Measurements from ENCODE around the gene ABL2.
A peak's percentile ranks its signal among the peaks of the same experiment; 100 is the strongest.
"Not testable (repeated sequence)": the region's sequence is repeated elsewhere in the genome, so short reads cannot be mapped to it uniquely, and the experiment has no call there.

Gene ABL2

GRCh38 chr1:179247923-179248322 is 18.4 kb upstream of the ABL2 start:
- Histone ChIP-seq H3K4me1 (ENCODE audit: control insufficient read depth in 5 of 5, insufficient read depth in 5 of 5, low read length in 5 of 5) (peaks cover 0 to 7% (median 0%) of the 10 kb centered on the region in 5 donors), H3K27me3 (ENCODE audit: control insufficient read depth in 5 of 5, insufficient read depth in 4 of 5, low read length in 5 of 5) (no peaks in the 10 kb centered on the region), H3K27ac (ENCODE audit: low read depth, low read length) (no peak overlapping the region), H3K9ac (ENCODE audit: low read length in 5 of 5) (no peak overlapping the region), H3K4me3 (ENCODE audit: low read depth in 1 of 5, low read length in 5 of 5) (no peak overlapping the region), H3K36me3 (ENCODE audit: control insufficient read depth in 5 of 5, insufficient read depth in 5 of 5, low read length in 5 of 5) (no peaks in the 10 kb centered on the region), H3K9me3 (ENCODE audit: control insufficient read depth in 5 of 5, low read length in 5 of 5) (no peaks in the 10 kb centered on the region)

GRCh38 chr1:179245426-179245825 is 15.9 kb upstream of the ABL2 start:
- H3K4me3 ChIP-seq (ENCODE audit: low read depth in 1 of 5, low read length in 5 of 5): not testable (repeated sequence)

DNA sequence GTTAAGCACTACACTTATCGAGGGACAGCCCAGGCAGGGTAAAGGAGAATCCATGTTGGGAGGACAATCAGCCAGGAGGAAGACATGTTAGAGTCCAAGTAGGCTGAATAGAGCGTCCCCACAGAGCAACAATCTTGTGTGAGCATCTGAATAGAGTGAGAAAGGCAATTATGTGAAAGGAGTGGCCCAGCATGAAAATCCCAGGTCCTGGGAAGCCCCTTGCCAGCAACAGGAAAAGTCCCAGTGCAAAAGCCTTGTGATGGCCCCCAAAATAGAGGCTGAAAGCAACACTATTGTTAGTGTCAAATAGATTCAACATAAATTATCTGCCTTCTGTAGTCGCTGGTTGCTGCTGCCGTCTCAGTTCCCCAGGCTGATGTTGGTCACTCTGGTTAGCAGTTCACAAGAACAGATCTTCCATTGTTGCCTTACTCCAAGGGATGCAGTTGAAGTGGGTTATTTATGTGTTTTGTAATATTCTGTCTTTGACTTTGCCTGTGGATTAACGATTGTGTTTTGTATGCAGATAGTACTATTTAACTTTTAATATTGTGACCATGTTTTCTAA is 12.1 kb upstream of the ABL2 start:
- Histone ChIP-seq H3K27me3 (ENCODE audit: control insufficient read depth in 5 of 5, insufficient read depth in 4 of 5, low read length in 5 of 5) (no peaks in the 10 kb centered on the region), H3K9me3 (ENCODE audit: control insufficient read depth in 5 of 5, low read length in 5 of 5) (no peaks in the 10 kb centered on the region), H3K9ac (ENCODE audit: low read length in 5 of 5) (no peak overlapping the region), H3K36me3 (ENCODE audit: control insufficient read depth in 5 of 5, insufficient read depth in 5 of 5, low read length in 5 of 5) (no peaks in the 10 kb centered on the region), H3K27ac (ENCODE audit: low read depth, low read length) (no peak overlapping the region), H3K4me1 (ENCODE audit: control insufficient read depth in 5 of 5, insufficient read depth in 5 of 5, low read length in 5 of 5) (no peaks in the 10 kb centered on the region), H3K4me3 (ENCODE audit: low read depth in 1 of 5, low read length in 5 of 5) (no peak overlapping the region)

More at GRCh38 chr1:179245426-179245825, 15.9 kb upstream of the ABL2 start:
- H3K36me3 ChIP-seq (ENCODE audit: control insufficient read depth in 5 of 5, insufficient read depth in 5 of 5, low read length in 5 of 5); H3K27ac ChIP-seq (ENCODE audit: low read depth, low read length); H3K9me3 ChIP-seq (ENCODE audit: control insufficient read depth in 5 of 5, low read length in 5 of 5); H3K4me1 ChIP-seq (ENCODE audit: control insufficient read depth in 5 of 5, insufficient read depth in 5 of 5, low read length in 5 of 5); H3K27me3 ChIP-seq (ENCODE audit: control insufficient read depth in 5 of 5, insufficient read depth in 4 of 5, low read length in 5 of 5); H3K9ac ChIP-seq (ENCODE audit: low read length in 5 of 5): not testable (repeated sequence)

DNA sequence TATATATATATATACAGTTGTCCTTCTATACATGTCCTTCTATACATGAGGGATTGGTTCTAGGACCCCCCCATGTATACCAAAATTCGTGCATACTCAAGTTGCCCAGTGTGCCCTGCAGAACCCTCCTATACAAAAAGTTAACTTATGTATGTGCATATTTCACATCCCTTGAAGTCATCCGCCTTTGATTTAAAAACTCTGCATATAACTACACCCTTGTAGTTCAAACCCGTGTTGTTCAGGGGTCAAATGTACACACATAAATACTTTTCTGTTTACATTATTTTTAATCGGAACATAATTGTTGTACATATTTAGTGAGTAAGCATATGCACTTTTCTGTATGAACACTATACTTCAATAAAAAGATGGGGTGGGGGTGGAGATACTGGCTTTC is 7.7 kb upstream of the ABL2 start:
- H3K36me3 ChIP-seq (ENCODE audit: control insufficient read depth in 5 of 5, insufficient read depth in 5 of 5, low read length in 5 of 5): no peaks in the 10 kb centered on the region
- no peaks in the 10 kb centered on the region for H3K9me3 ChIP-seq (ENCODE audit: control insufficient read depth in 5 of 5, low read length in 5 of 5)
- H3K9ac ChIP-seq (ENCODE audit: low read length in 5 of 5): no peak overlapping the region
- H3K27me3 ChIP-seq (ENCODE audit: control insufficient read depth in 5 of 5, insufficient read depth in 4 of 5, low read length in 5 of 5): no peaks in the 10 kb centered on the region
- no peak overlapping the region for H3K4me3 ChIP-seq (ENCODE audit: low read depth in 1 of 5, low read length in 5 of 5)
- no peak overlapping the region for H3K27ac ChIP-seq (ENCODE audit: low read depth, low read length)
- no peaks in the 10 kb centered on the region for H3K4me1 ChIP-seq (ENCODE audit: control insufficient read depth in 5 of 5, insufficient read depth in 5 of 5, low read length in 5 of 5)

GRCh38 chr1:179234863-179235262 is 5.4 kb upstream of the ABL2 start:
- no peak overlapping the region for H3K9ac ChIP-seq (ENCODE audit: low read length in 5 of 5)
- H3K4me1 ChIP-seq (ENCODE audit: control insufficient read depth in 5 of 5, insufficient read depth in 5 of 5, low read length in 5 of 5): peaks cover 0 to 8% (median 6%) of the 10 kb centered on the region in 5 donors
- H3K9me3 ChIP-seq (ENCODE audit: control insufficient read depth in 5 of 5, low read length in 5 of 5): no peaks in the 10 kb centered on the region
- H3K4me3 ChIP-seq (ENCODE audit: low read depth in 1 of 5, low read length in 5 of 5): no peak overlapping the region
- no peaks in the 10 kb centered on the region for H3K36me3 ChIP-seq (ENCODE audit: control insufficient read depth in 5 of 5, insufficient read depth in 5 of 5, low read length in 5 of 5)
- H3K27ac ChIP-seq (ENCODE audit: low read depth, low read length): no peak overlapping the region
- H3K27me3 ChIP-seq (ENCODE audit: control insufficient read depth in 5 of 5, insufficient read depth in 4 of 5, low read length in 5 of 5): no peaks in the 10 kb centered on the region

GRCh38 chr1:179231923-179232322 is 2.4 kb upstream of the ABL2 start:
- no peaks in the 10 kb centered on the region for H3K9me3 ChIP-seq (ENCODE audit: control insufficient read depth in 5 of 5, low read length in 5 of 5)
- H3K9ac ChIP-seq (ENCODE audit: low read length in 5 of 5): no peak overlapping the region
- H3K36me3 ChIP-seq (ENCODE audit: control insufficient read depth in 5 of 5, insufficient read depth in 5 of 5, low read length in 5 of 5): no peaks in the 10 kb centered on the region
- peaks cover 2 to 18% (median 16%) of the 10 kb centered on the region in 5 donors for H3K4me1 ChIP-seq (ENCODE audit: control insufficient read depth in 5 of 5, insufficient read depth in 5 of 5, low read length in 5 of 5)
- no peak overlapping the region for H3K4me3 ChIP-seq (ENCODE audit: low read depth in 1 of 5, low read length in 5 of 5)
- no peaks in the 10 kb centered on the region for H3K27me3 ChIP-seq (ENCODE audit: control insufficient read depth in 5 of 5, insufficient read depth in 4 of 5, low read length in 5 of 5)
- no peak overlapping the region for H3K27ac ChIP-seq (ENCODE audit: low read depth, low read length)

DNA sequence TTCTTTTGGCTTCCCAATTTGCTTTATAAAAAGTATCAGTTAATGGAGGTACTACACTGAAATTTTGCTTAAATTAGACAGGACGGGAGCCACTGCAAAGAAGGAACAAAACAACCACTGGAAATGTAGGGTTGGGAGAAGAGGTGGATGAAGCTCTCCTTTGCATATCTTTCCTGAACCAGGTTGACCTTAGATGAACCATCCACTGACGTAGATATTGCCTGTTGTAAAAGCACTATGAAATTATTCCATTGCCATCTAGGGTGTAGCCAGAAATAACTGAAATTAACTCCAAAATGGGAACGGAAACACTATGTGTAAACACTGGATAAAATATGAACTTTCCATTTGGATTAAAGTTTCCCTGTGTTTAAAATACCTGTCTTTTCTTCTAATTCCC is 1.2 kb upstream of the ABL2 start:
- Histone ChIP-seq H3K27ac (ENCODE audit: low read depth, low read length) (no peak overlapping the region), H3K9ac (ENCODE audit: low read length in 5 of 5) (no peak overlapping the region), H3K4me1 (ENCODE audit: control insufficient read depth in 5 of 5, insufficient read depth in 5 of 5, low read length in 5 of 5) (peaks cover 2 to 23% (median 16%) of the 10 kb centered on the region in 5 donors), H3K27me3 (ENCODE audit: control insufficient read depth in 5 of 5, insufficient read depth in 4 of 5, low read length in 5 of 5) (no peaks in the 10 kb centered on the region), H3K36me3 (ENCODE audit: control insufficient read depth in 5 of 5, insufficient read depth in 5 of 5, low read length in 5 of 5) (no peaks in the 10 kb centered on the region), H3K9me3 (ENCODE audit: control insufficient read depth in 5 of 5, low read length in 5 of 5) (no peaks in the 10 kb centered on the region), H3K4me3 (ENCODE audit: low read depth in 1 of 5, low read length in 5 of 5) (no peak overlapping the region)

GRCh38 chr1:179230251-179230650 is 774 bp upstream of the ABL2 start:
- Histone ChIP-seq H3K9ac (ENCODE audit: low read length in 5 of 5) (peak overlapping the region in 3 of 5 donors; percentile 67 to 77 (median 75)), H3K4me1 (ENCODE audit: control insufficient read depth in 5 of 5, insufficient read depth in 5 of 5, low read length in 5 of 5) (peaks cover 2 to 23% (median 16%) of the 10 kb centered on the region in 5 donors), H3K36me3 (ENCODE audit: control insufficient read depth in 5 of 5, insufficient read depth in 5 of 5, low read length in 5 of 5) (no peaks in the 10 kb centered on the region), H3K4me3 (ENCODE audit: low read depth in 1 of 5, low read length in 5 of 5) (peak overlapping the region; percentile 57 to 91 (median 70)), H3K9me3 (ENCODE audit: control insufficient read depth in 5 of 5, low read length in 5 of 5) (no peaks in the 10 kb centered on the region), H3K27ac (ENCODE audit: low read depth, low read length) (no peak overlapping the region), H3K27me3 (ENCODE audit: control insufficient read depth in 5 of 5, insufficient read depth in 4 of 5, low read length in 5 of 5) (no peaks in the 10 kb centered on the region)

DNA sequence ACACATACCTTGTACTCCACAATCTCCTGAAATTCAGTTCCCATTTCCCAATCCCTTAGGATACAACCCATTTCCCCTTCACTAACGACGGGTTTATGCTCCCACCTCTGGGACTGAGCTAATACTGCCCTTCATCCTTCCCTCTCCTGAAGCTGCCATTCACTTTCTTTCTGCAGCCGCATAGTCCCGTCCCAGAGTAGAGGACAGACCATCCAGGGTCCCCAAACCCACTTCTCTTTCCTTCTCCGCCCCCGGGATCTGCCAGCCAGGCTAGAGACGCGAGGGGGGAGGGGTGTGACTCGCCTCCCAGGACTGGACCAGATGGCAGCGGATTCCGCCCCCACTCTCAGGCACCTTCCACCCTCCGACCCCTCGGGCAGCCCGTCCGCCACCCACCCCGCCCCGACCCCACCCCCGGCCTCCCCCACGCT is 679 bp downstream of the ABL2 start:
- H3K4me1 ChIP-seq (ENCODE audit: control insufficient read depth in 5 of 5, insufficient read depth in 5 of 5, low read length in 5 of 5): peaks cover 2 to 23% (median 16%) of the 10 kb centered on the region in 5 donors
- H3K27ac ChIP-seq (ENCODE audit: low read depth, low read length): peak overlapping the region; percentile 67
- H3K27me3 ChIP-seq (ENCODE audit: control insufficient read depth in 5 of 5, insufficient read depth in 4 of 5, low read length in 5 of 5): no peaks in the 10 kb centered on the region
- H3K9ac ChIP-seq (ENCODE audit: low read length in 5 of 5): peak overlapping the region; percentile 17 to 92 (median 79)
- H3K4me3 ChIP-seq (ENCODE audit: low read depth in 1 of 5, low read length in 5 of 5): peak overlapping the region; percentile 74 to 91 (median 83)
- H3K9me3 ChIP-seq (ENCODE audit: control insufficient read depth in 5 of 5, low read length in 5 of 5): no peaks in the 10 kb centered on the region
- no peaks in the 10 kb centered on the region for H3K36me3 ChIP-seq (ENCODE audit: control insufficient read depth in 5 of 5, insufficient read depth in 5 of 5, low read length in 5 of 5)

DNA sequence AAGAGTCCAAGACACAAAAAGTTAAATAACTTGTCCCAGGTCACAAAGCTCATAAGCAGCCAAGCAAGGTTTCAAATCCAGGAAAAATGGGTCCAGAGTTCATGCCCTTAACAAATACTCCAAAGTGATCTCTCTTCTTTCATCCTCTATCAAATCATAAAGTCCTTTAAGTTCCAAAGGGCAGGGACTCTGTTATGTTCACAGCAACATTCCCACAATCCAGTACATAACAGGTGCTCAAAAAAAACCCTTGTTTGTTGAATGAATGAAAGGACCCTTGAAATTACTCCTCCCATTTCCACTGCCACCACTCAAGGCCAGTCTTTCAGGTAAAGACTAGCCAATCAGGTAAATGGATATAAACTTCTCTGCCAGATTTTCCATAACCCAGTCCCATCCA is 2.7 kb downstream of the ABL2 start:
- no peak overlapping the region for H3K4me3 ChIP-seq (ENCODE audit: low read depth in 1 of 5, low read length in 5 of 5)
- H3K9me3 ChIP-seq (ENCODE audit: control insufficient read depth in 5 of 5, low read length in 5 of 5): no peaks in the 10 kb centered on the region
- no peaks in the 10 kb centered on the region for H3K36me3 ChIP-seq (ENCODE audit: control insufficient read depth in 5 of 5, insufficient read depth in 5 of 5, low read length in 5 of 5)
- H3K9ac ChIP-seq (ENCODE audit: low read length in 5 of 5): no peak overlapping the region
- peaks cover 2 to 23% (median 16%) of the 10 kb centered on the region in 5 donors for H3K4me1 ChIP-seq (ENCODE audit: control insufficient read depth in 5 of 5, insufficient read depth in 5 of 5, low read length in 5 of 5)
- H3K27me3 ChIP-seq (ENCODE audit: control insufficient read depth in 5 of 5, insufficient read depth in 4 of 5, low read length in 5 of 5): no peaks in the 10 kb centered on the region
- no peak overlapping the region for H3K27ac ChIP-seq (ENCODE audit: low read depth, low read length)

All from subcutaneous abdominal adipose tissue (tissue), 5 donors.